GM12801 (cell line): ENCODE results near the gene GALNT11.

Source experiments
- CTCF ChIP-seq: IDR thresholded peaks from one replicate; pipeline ENCODE4 v1.5.1; 2011; ENCODE audit warnings: control low read depth; ENCODE audit not compliant: insufficient read length; ENCODE audit errors: extremely low read depth

The GALNT11 gene

GRCh38 chr7:152137476-152138025 lies 112.1 kb downstream of the GALNT11 start:
- no peak for TF ChIP-seq CTCF

- TF ChIP-seq CTCF, result no peak
Measured at GRCh38 chr7:152140067-152140466, 114.6 kb downstream of the GALNT11 start.

- TF ChIP-seq CTCF, result no peak
Measured at GRCh38 chr7:152140560-152140959, 115.1 kb downstream of the GALNT11 start.

GRCh38 chr7:152142976-152143595 lies 117.6 kb downstream of the GALNT11 start:
- no peak for TF ChIP-seq CTCF

- TF ChIP-seq CTCF, result no peak
Measured at GRCh38 chr7:152144557-152145245, 119.2 kb downstream of the GALNT11 start.

- TF ChIP-seq CTCF, result no peak
Measured at GRCh38 chr7:152145853-152146466, 120.5 kb downstream of the GALNT11 start.

- TF ChIP-seq CTCF, result no peak
Measured at GRCh38 chr7:152148706-152149105, 123.2 kb downstream of the GALNT11 start.
